Measurements from ENCODE around the gene UBASH3A. TPM values are rescaled to one million over a fixed set of nuclear protein-coding genes. Genes with fewer than 3 reads are reported as not detected.

The UBASH3A gene
- total RNA-seq, 1 donor from 2014 or later, result not detected

DNA sequence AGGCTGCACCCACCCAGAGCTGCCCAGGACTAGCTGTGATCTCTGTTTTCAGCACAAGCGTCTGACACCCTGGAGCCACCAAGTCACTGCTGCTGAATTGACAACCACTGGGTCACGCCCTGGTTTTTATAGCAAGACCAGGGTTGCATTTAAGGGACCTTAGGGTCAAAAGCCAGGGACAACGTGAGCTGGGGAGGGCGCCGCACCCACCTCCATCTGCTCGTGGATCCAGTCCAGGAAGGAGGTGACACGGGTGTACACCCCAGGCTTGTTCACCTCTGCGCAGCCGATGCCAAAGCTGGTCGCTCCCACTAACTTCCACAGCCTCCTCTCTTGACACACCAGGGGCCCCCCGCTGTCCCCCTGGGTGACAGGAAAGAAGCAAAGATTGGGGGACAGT lies 28.2 kb upstream of the UBASH3A start:
- TF ChIP-seq, protein P1, sequence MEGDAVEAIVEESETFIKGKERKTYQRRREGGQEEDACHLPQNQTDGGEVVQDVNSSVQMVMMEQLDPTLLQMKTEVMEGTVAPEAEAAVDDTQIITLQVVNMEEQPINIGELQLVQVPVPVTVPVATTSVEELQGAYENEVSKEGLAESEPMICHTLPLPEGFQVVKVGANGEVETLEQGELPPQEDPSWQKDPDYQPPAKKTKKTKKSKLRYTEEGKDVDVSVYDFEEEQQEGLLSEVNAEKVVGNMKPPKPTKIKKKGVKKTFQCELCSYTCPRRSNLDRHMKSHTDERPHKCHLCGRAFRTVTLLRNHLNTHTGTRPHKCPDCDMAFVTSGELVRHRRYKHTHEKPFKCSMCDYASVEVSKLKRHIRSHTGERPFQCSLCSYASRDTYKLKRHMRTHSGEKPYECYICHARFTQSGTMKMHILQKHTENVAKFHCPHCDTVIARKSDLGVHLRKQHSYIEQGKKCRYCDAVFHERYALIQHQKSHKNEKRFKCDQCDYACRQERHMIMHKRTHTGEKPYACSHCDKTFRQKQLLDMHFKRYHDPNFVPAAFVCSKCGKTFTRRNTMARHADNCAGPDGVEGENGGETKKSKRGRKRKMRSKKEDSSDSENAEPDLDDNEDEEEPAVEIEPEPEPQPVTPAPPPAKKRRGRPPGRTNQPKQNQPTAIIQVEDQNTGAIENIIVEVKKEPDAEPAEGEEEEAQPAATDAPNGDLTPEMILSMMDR (IDR thresholded peaks at IDR 0.05; ENCODE audit: insufficient read depth, low read length, severe bottlenecking), result no peak
- Histone ChIP-seq H3K27me3 (ENCODE audit: control insufficient read depth, insufficient read depth, low read length) (peaks cover 14% of the 10 kb centered on the region), H3K36me3 (ENCODE audit: control insufficient read depth, insufficient read depth, low read length) (no peaks in the 10 kb centered on the region), H3K4me3 (ENCODE audit: low read depth, low read length) (no peak overlapping the region)
- FAIRE-seq (no peak), DNase-seq (ENCODE audit: low read depth) (no peak)

GRCh38 chr21:42375966-42376337 lies 27.8 kb upstream of the UBASH3A start:
- Histone ChIP-seq H3K27me3 (ENCODE audit: control insufficient read depth, insufficient read depth, low read length) (peaks cover 14% of the 10 kb centered on the region), H3K36me3 (ENCODE audit: control insufficient read depth, insufficient read depth, low read length) (no peaks in the 10 kb centered on the region), H3K4me3 (ENCODE audit: low read depth, low read length) (no peak overlapping the region)
- TF ChIP-seq, protein P1 (IDR thresholded peaks at IDR 0.05; ENCODE audit: insufficient read depth, low read length, severe bottlenecking), result no peak
- no peak for FAIRE-seq
- no peak for DNase-seq (ENCODE audit: low read depth)

GRCh38 chr21:42376338-42376982 lies 27.2 kb upstream of the UBASH3A start:
- TF ChIP-seq, protein P1 (IDR thresholded peaks at IDR 0.05; ENCODE audit: insufficient read depth, low read length, severe bottlenecking), result peak; percentile 39
- no peak for FAIRE-seq
- DNase-seq (ENCODE audit: low read depth), result no peak
- H3K4me3 ChIP-seq (ENCODE audit: low read depth, low read length), result no peak overlapping the region
- no peaks in the 10 kb centered on the region for H3K36me3 ChIP-seq (ENCODE audit: control insufficient read depth, insufficient read depth, low read length)
- H3K27me3 ChIP-seq (ENCODE audit: control insufficient read depth, insufficient read depth, low read length), result peaks cover 14% of the 10 kb centered on the region

DNA sequence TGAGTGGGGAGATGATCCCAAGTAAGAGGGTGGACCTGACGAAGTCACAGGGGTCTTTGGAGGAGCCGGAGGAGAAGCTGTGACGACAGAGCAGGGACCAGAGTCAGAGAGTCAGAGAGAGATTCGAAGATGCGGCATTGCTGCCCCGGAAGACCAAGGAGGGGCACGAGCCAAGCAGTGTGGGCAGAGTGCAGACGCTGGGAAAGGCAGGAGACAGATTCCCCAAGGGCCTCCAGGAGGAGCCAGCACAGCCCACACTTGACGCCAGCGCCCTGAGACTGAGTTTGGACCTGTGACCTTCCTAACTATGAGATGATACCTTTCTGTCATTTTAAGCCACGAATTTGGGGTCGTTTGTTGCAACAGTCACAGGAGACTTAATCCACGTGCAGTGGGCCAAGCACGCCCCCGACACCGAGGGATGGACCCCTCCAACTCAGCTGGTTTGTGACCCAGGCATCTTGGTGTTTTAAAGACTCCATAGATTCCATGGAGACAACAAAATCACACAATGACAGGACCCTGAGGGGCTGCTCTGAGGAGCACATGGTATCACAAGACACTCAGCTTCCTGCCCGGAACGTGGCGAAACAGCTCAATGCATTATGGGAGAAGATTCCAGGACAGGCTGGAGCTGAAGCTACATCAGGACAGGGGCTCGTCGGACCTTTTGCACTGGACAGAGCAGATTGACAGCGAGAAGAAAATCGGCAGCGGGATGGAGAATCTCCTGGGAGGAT lies 26.3 kb upstream of the UBASH3A start:
- TF ChIP-seq, protein P1 (IDR thresholded peaks at IDR 0.05; ENCODE audit: insufficient read depth, low read length, severe bottlenecking), result no peak
- H3K4me3 ChIP-seq (ENCODE audit: low read depth, low read length), result no peak overlapping the region
- H3K36me3 ChIP-seq (ENCODE audit: control insufficient read depth, insufficient read depth, low read length), result no peaks in the 10 kb centered on the region
- FAIRE-seq (no peak), DNase-seq (ENCODE audit: low read depth) (no peak)
- peaks cover 14% of the 10 kb centered on the region for H3K27me3 ChIP-seq (ENCODE audit: control insufficient read depth, insufficient read depth, low read length)

GRCh38 chr21:42377951-42378340 lies 25.8 kb upstream of the UBASH3A start:
- no peak for DNase-seq (ENCODE audit: low read depth)
- H3K4me3 ChIP-seq (ENCODE audit: low read depth, low read length), result no peak overlapping the region
- peaks cover 14% of the 10 kb centered on the region for H3K27me3 ChIP-seq (ENCODE audit: control insufficient read depth, insufficient read depth, low read length)
- no peaks in the 10 kb centered on the region for H3K36me3 ChIP-seq (ENCODE audit: control insufficient read depth, insufficient read depth, low read length)
- no peak for FAIRE-seq
- TF ChIP-seq, protein P1 (IDR thresholded peaks at IDR 0.05; ENCODE audit: insufficient read depth, low read length, severe bottlenecking), result no peak

All from bronchial epithelial cell (primary cell).